OCI-LY3 (cell line): ENCODE results near the gene FN3K.

Source experiments
- H2AFZ ChIP-seq: fragments of 200-600, 300-600 bp; shearing (Covaris generic); 2 replicates; pipeline ENCODE4 v1.6.0; 2014; ENCODE audit warnings: antibody characterized with exemption, low read depth, low read length
- H3K27ac ChIP-seq: fragments of 200-600, 300-600 bp; sonication (generic); 2 replicates; pipeline ENCODE4 v1.5.1; 2014; ENCODE audit warnings: mild to moderate bottlenecking, low read length, moderate library complexity, mixed read lengths
- H3K27me3 ChIP-seq: fragments of 200-600, 300-600 bp; sonication (generic); 2 replicates; pipeline ENCODE4 v1.6.1; 2014; ENCODE audit warnings: low read depth, low read length, mixed read lengths
- H3K36me3 ChIP-seq: fragments of 200-600, 300-600 bp; sonication (generic); replicated peaks from 2 replicates; pipeline ENCODE3; 2014; ENCODE audit warnings: low read depth, low read length, mixed read lengths
- H3K4me1 ChIP-seq: fragments of 300-600, 200-600 bp; sonication (generic); 2 replicates; pipeline ENCODE4 v1.6.1; 2014; ENCODE audit warnings: low read length, mixed read lengths
- H3K4me2 ChIP-seq: fragments of 200-600, 300-600 bp; sonication (generic); 2 replicates; pipeline ENCODE4 v1.6.1; 2014; ENCODE audit warnings: low read length, mixed read lengths
- H3K4me3 ChIP-seq: fragments of 300-600, 200-600 bp; sonication (generic); 2 replicates; pipeline ENCODE4 v1.5.1; 2014; ENCODE audit warnings: antibody characterized with exemption, mild to moderate bottlenecking, low read length, moderate library complexity
- H3K79me2 ChIP-seq: fragments of 300-600, 200-600 bp; shearing (Covaris generic); 2 replicates; pipeline ENCODE4 v1.6.1; 2014; ENCODE audit warnings: mild to moderate bottlenecking, low read length, mixed read lengths
- H3K9ac ChIP-seq: fragments of 300-600, 200-600 bp; shearing (Covaris generic); 2 replicates; pipeline ENCODE4 v1.6.0; 2014; ENCODE audit warnings: mild to moderate bottlenecking, low read length, moderate library complexity
- H3K9me3 ChIP-seq: fragments of 200-600, 300-600 bp; shearing (Covaris generic); 2 replicates; pipeline ENCODE4 v1.6.1; 2014; ENCODE audit warnings: low read length, mixed read lengths; ENCODE audit not compliant: insufficient read depth
- H4K20me1 ChIP-seq: fragments of 200-600, 300-600 bp; sonication (generic); 2 replicates; pipeline ENCODE4 v1.6.1; 2016; ENCODE audit warnings: low read length, mixed read lengths; ENCODE audit not compliant: insufficient read depth
- CTCF ChIP-seq: fragments of 200-600, 300-600 bp; sonication (generic); IDR thresholded peaks from 2 replicates; pipeline ENCODE4 v1.5.1; 2014; ENCODE audit warnings: antibody characterized with exemption, low read length, low read depth
- EZH2phosphoT487 ChIP-seq: fragments of 200-600 bp; shearing (Covaris generic); IDR thresholded peaks from 2 replicates; pipeline ENCODE4 v1.6.1; 2018; ENCODE audit warnings: antibody characterized with exemption, mixed run types, low read depth

Gene FN3K

GRCh38 chr17:82734987-82735866 lies at the start of gene FN3K:
Gene FN3K (plus strand): TSS chr17:82735615. CDS start chr17:82735637, 22 bp downstream.
- Histone ChIP-seq H3K4me2 (no peak within 1 kb of the TSS), H3K9ac (no peak within 1 kb of the TSS), H3K79me2 (no peaks in the 10 kb centered on the region), H3K27me3 (no peaks in the 10 kb centered on the region), H3K27ac (no peak within 1 kb of the TSS), H2AFZ (no peak within 1 kb of the TSS), H3K9me3 (peaks cover 9% of the 10 kb centered on the region; the same call in 1 of the 2 replicates), H3K36me3 (peaks cover 40% of the 10 kb centered on the region), H3K4me3 (no peak within 1 kb of the TSS), H4K20me1 (no peaks in the 10 kb centered on the region), H3K4me1 (no peaks in the 10 kb centered on the region)
- TF ChIP-seq EZH2phosphoT487, result no peak
- no peak for TF ChIP-seq CTCF

- H4K20me1 ChIP-seq, result no peaks in the 10 kb centered on the region
- H3K27ac ChIP-seq, result peak overlapping the region; percentile 95
- no peaks in the 10 kb centered on the region for H3K27me3 ChIP-seq
Measured at GRCh38 chr17:82686366-82687324, 48.8 kb upstream of the FN3K start.

GRCh38 chr17:82687375-82687861 lies 48.0 kb upstream of the FN3K start:
- no peaks in the 10 kb centered on the region for H3K79me2 ChIP-seq
- H2AFZ ChIP-seq, result peak overlapping the region; percentile 29; the same call in 1 of the 2 replicates
- H3K27me3 ChIP-seq, result no peaks in the 10 kb centered on the region
- TF ChIP-seq EZH2phosphoT487, result no peak
- no peak for TF ChIP-seq CTCF
- peak overlapping the region; percentile 65 for H3K4me2 ChIP-seq
- H3K9me3 ChIP-seq, result no peaks in the 10 kb centered on the region
- H4K20me1 ChIP-seq, result no peaks in the 10 kb centered on the region
- H3K36me3 ChIP-seq, result peaks cover 9% of the 10 kb centered on the region
- H3K4me1 ChIP-seq, result peaks cover 59% of the 10 kb centered on the region
- peak overlapping the region; percentile 95 for H3K27ac ChIP-seq
- peak overlapping the region; percentile 36 for H3K4me3 ChIP-seq
- peak overlapping the region; percentile 61 for H3K9ac ChIP-seq

More at GRCh38 chr17:82686366-82687324, 48.8 kb upstream of the FN3K start:
- peaks cover 12% of the 10 kb centered on the region for H3K36me3 ChIP-seq
- H3K4me1 ChIP-seq, result peaks cover 59% of the 10 kb centered on the region
- no peaks in the 10 kb centered on the region for H3K79me2 ChIP-seq
- H3K4me2 ChIP-seq, result peak overlapping the region; percentile 65
- TF ChIP-seq CTCF (no peak), EZH2phosphoT487 (no peak)
- H2AFZ ChIP-seq, result 0 out of 2 replicates have a peak overlapping the region, but pooled peaks have one; percentile 23
- peaks cover 3% of the 10 kb centered on the region; the same call in 1 of the 2 replicates for H3K9me3 ChIP-seq
- H3K4me3 ChIP-seq, result peak overlapping the region; percentile 36
- peak overlapping the region; percentile 61 for H3K9ac ChIP-seq
